Ovary (tissue), 9 donors: Measurements from ENCODE around the gene FEM1B. TPM values are rescaled to one million over a fixed set of nuclear protein-coding genes. Genes with fewer than 3 reads are reported as not detected.
A peak's percentile ranks its signal among the peaks of the same experiment; 100 is the strongest.

Experiments
- DNase-seq, 5 donors: peaks; one replicate each; pipeline ENCODE4 v3.0.0-alpha.2; 2019 to 2020
- H3K27ac ChIP-seq, 2 donors: fragments of 200-600 bp; one replicate each; pipeline versions ENCODE4 v1.5.1 to v1.8.0; 2019 to 2022
- H3K27me3 ChIP-seq: fragments of 200-600 bp; one replicate; pipeline ENCODE4 v1.8.0; 2022
- H3K36me3 ChIP-seq: fragments of 200-600 bp; sonication (generic); one replicate; pipeline ENCODE4 v1.5.1; 2019
- H3K4me1 ChIP-seq: one replicate; pipeline ENCODE4 v1.8.1; 2013; ENCODE audit warnings: mild to moderate bottlenecking, moderate library complexity; ENCODE audit not compliant: insufficient read depth
- H3K4me3 ChIP-seq: fragments of 200-600 bp; sonication (generic); one replicate; pipeline ENCODE4 v1.5.1; 2017
- H3K9me3 ChIP-seq, 2 donors: fragments of 200-600 bp in 1 of 2; sonication (generic) in 1 of 2; one replicate each; pipeline versions ENCODE4 v1.5.1 to v1.8.1; 2013 to 2019; ENCODE audit warnings: mild to moderate bottlenecking in 1 of 2, moderate library complexity in 1 of 2
- EP300 ChIP-seq: sonication (generic); formaldehyde crosslinking; IDR thresholded peaks from one replicate; pipeline ENCODE4 v1.6.1; 2017; ENCODE audit warnings: antibody characterized with exemption
- POLR2A ChIP-seq: fragments of 450-650 bp; IDR thresholded peaks from one replicate; pipeline ENCODE4 v1.6.1; 2017; ENCODE audit warnings: antibody characterized with exemption, mild to moderate bottlenecking, moderate library complexity
- WGBS, 3 donors: extraction: QIAGEN DNeasy Blood & Tissue Kit in 1 of 3; methylation state at CpG; one replicate each; pipeline versions ENCODE4 v1.1.5 to v1.1.7; 2013 to 2017; 5-methylcytosine and 5-hydroxymethylcytosine counted together
- intact Hi-C, 4 donors: fragments of 100-400 bp; cut with DNase I; formaldehyde crosslinking; loops; one replicate each; pipeline versions ENCODE4 v1.11.0 to v1.15.1; 2022 to 2023
- polyA plus RNA-seq, 2 donors: library from polyadenylated mRNA; stranded (reverse); fragments of 200-250 nt in 1 of 2; fragments of 350-450 nt in 1 of 2; fragmentation: Illumina TruSeq in 1 of 2; extraction: RNeasy Lipid Tissue Mini Kit (QIAGEN cat#74804) in 1 of 2; gene quantifications; one replicate each; pipeline ENCODE4 v1.2.3, GENCODE V29; 2013 to 2014
- total RNA-seq, 7 donors: library from RNA; depleted of rRNA in 2 of 7; stranded (reverse); fragments of >200 nt in 2 of 7; fragmentation: NEBNext Ultra II Directional in 3 of 7; extraction: Animal tissue kit (Norgen Biotek cat#: 25700) in 3 of 7; gene quantifications; one replicate each; pipeline versions ENCODE4 v1.1.0 to v1.2.4, GENCODE V29; 2016 to 2023
- TF ChIP-seq, protein P1 (sequence below), 3 donors: fragments of 450-650 bp in 2 of 3; fragments of 200-600 bp in 1 of 3; IDR thresholded peaks; one replicate each; pipeline versions ENCODE4 v1.5.1 to v1.8.0; 2016 to 2022; ENCODE audit warnings: antibody characterized with exemption in 3 of 3, mild to moderate bottlenecking in 1 of 3
- donor health status: DM: no; HTN: no; CAD: no; lungs with moderate emphysema.
- donor health status: DM: no; HTN: no; CAD: no.
- donor health status: Bipolar disorder and iron deficiency.
- donor health status: DM: yes; HTN: yes; CAD: no.
- donor health status: DM: no; HTN: no; CAD: no.
- donor health status: DM: yes; HTN: yes; CAD: no.

The FEM1B gene
- total and polyA plus RNA-seq, 9 donors = 15.8 to 83.2 (median 54.8) TPM

DNA sequence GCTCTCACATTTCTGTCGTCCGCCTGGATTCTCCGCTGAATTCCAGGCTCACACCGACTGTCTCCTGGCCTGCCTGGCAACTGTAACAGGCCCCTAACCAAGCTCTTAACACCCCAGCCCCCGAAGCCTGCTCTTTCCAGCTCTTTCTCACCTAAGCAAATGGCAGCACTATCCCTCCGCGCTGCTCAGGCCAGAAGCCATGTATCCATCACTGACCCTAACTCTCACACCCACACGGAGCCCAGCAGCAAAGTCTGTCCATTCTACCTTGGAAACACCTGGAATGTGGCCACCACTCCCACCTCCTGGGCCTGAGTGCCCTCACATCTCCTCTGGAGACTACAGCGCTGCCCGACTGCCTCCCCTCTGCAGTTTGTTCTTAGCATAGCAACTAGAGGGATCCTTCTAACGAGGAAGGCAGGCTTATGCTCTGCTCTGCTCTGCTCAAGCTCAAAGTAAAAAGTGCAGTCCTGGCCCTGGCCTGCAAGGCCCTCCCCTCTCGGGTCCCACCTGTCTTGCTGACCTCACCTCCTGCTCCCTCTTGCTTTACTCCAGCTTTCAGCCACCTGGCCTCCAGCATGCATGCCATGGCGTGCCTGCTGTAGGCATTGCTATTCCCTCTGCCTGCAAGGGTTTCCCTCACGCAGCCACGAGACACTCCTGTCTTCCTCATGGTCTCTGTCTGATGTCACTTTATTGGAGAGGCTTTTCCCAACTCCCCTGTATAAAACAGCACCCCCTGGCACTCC lies 27.2 kb downstream of the FEM1B start:
- H3K27me3 ChIP-seq = no peaks in the 10 kb centered on the region
- no peak for TF ChIP-seq EP300
- no peak for TF ChIP-seq POLR2A
- TF ChIP-seq, protein P1, sequence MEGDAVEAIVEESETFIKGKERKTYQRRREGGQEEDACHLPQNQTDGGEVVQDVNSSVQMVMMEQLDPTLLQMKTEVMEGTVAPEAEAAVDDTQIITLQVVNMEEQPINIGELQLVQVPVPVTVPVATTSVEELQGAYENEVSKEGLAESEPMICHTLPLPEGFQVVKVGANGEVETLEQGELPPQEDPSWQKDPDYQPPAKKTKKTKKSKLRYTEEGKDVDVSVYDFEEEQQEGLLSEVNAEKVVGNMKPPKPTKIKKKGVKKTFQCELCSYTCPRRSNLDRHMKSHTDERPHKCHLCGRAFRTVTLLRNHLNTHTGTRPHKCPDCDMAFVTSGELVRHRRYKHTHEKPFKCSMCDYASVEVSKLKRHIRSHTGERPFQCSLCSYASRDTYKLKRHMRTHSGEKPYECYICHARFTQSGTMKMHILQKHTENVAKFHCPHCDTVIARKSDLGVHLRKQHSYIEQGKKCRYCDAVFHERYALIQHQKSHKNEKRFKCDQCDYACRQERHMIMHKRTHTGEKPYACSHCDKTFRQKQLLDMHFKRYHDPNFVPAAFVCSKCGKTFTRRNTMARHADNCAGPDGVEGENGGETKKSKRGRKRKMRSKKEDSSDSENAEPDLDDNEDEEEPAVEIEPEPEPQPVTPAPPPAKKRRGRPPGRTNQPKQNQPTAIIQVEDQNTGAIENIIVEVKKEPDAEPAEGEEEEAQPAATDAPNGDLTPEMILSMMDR (IDR thresholded peaks at IDR 0.05) = no peak
- no peaks in the 10 kb centered on the region for H3K36me3 ChIP-seq
- intact Hi-C loops = loop anchor here in 3 of 4 donors (5.0 to 10.0 kb wide), 7 partner anchors 47 to 570 kb away; no protein-coding TSS in a partner anchor
- H3K27ac ChIP-seq = no peak overlapping the region
- H3K4me3 ChIP-seq = no peak overlapping the region
- DNase-seq = peak in 2 of 5 donors; percentile 1 to 10
- H3K9me3 ChIP-seq = no peaks in the 10 kb centered on the region
- 78 to 83% (median 82%) methylated on average over 15 of the region's 15 CpGs for WGBS, 3 donors
- no peaks in the 10 kb centered on the region for H3K4me1 ChIP-seq

- Histone ChIP-seq H3K9me3 (no peaks in the 10 kb centered on the region), H3K36me3 (no peaks in the 10 kb centered on the region), H3K27ac (no peak overlapping the region), H3K4me1 (no peaks in the 10 kb centered on the region), H3K27me3 (no peaks in the 10 kb centered on the region), H3K4me3 (no peak overlapping the region)
- TF ChIP-seq, protein P1 (IDR thresholded peaks at IDR 0.05) = no peak
- TF ChIP-seq POLR2A (no peak), EP300 (no peak)
- WGBS, 3 donors = 55 to 85% (median 77%) methylated on average over 6 of the region's 6 CpGs
- peak in 2 of 5 donors; percentile 3 to 9 for DNase-seq
- intact Hi-C loops = loop anchor here in 3 of 4 donors (5.0 to 10.0 kb wide), 7 partner anchors 48 to 569 kb away; no protein-coding TSS in a partner anchor
Observed at GRCh38 chr15:68305420-68305871, 27.9 kb downstream of the FEM1B start.

- intact Hi-C loops = loop anchor here in 3 of 4 donors (5.0 to 10.0 kb wide), 7 partner anchors 50 to 567 kb away; no protein-coding TSS in a partner anchor
Observed at GRCh38 chr15:68307131-68307928, 29.8 kb downstream of the FEM1B start.

DNA sequence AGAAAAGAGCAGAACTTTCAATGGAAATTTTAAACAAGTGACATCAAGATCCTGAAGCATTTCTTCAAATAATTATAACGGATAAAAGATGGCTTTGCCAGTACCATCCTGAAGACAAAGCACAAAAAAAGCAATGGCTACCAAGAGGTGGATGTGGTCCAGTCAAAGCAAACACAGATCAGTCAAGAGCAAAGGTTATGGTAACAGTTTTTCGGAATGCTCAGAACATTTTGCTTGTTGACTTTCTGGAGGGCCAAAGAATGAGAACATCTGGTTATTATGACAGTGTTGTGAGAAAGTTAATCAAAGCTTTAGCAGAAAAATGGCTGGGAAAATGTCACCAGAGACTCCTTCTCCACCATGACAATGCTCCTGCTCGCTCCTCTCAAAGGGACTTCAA lies 31.5 kb downstream of the FEM1B start:
- intact Hi-C loops = loop anchor here in 3 of 4 donors (5.0 to 10.0 kb wide), 7 partner anchors 52 to 566 kb away; no protein-coding TSS in a partner anchor
- no peaks in the 10 kb centered on the region for H3K9me3 ChIP-seq
- WGBS, 3 donors = 14 to 31% (median 27%) methylated on average over 3 of the region's 3 CpGs
- H3K27me3 ChIP-seq = no peaks in the 10 kb centered on the region
- H3K4me3 ChIP-seq = no peak overlapping the region
- no peak for DNase-seq
- TF ChIP-seq POLR2A (no peak), EP300 (no peak)
- TF ChIP-seq, protein P1 (IDR thresholded peaks at IDR 0.05) = no peak
- no peaks in the 10 kb centered on the region for H3K4me1 ChIP-seq
- no peaks in the 10 kb centered on the region for H3K36me3 ChIP-seq
- H3K27ac ChIP-seq = no peak overlapping the region

More at GRCh38 chr15:68307131-68307928, 29.8 kb downstream of the FEM1B start:
- TF ChIP-seq POLR2A = no peak
- TF ChIP-seq EP300 = no peak
- TF ChIP-seq, protein P1 (IDR thresholded peaks at IDR 0.05) = no peak
- Histone ChIP-seq H3K9me3 (no peaks in the 10 kb centered on the region), H3K36me3 (no peaks in the 10 kb centered on the region), H3K4me3 (no peak overlapping the region), H3K27me3 (no peaks in the 10 kb centered on the region), H3K27ac (no peak overlapping the region), H3K4me1 (no peaks in the 10 kb centered on the region)
- DNase-seq = peak in 2 of 5 donors; percentile 5 to 15
- 88 to 92% (median 91%) methylated on average over 13 to 14 of the region's 14 CpGs for WGBS, 3 donors
